ENCODE data around the gene CCDC117. TPM values are rescaled to one million over a fixed set of nuclear protein-coding genes. Genes with fewer than 3 reads are reported as not detected.

CCDC117 gene
- total RNA-seq, 1 experiment from 2014 or later = 40.0 TPM

DNA sequence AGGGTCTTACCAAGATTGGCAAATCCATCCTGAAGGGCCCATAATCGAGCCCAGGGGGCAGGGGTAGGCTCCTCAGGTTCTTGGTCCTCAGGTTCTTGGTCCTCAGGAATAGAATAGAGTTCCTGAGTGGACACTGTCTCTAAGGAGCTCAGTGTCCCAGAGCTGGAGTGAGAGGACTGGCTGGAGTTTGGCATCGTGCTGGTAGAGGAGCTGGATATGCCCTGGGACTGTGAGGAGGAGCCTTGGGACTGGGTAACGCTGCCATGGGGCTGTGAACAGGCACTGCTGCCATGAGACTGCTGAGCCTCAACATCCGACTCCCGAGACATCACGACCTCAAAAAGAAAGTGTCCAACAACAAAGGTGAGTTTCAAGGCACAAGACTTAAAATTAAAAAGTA lies 38.1 kb upstream of the CCDC117 start:
- peak overlapping the region; percentile 86 for H2BK12ac ChIP-seq (ENCODE audit: insufficient read length, low read depth, low read length)
- no peak overlapping the region for H3K4ac ChIP-seq (ENCODE audit: low read depth, low read length)
- H3K9me3 ChIP-seq (ENCODE audit: control insufficient read depth, low read depth, low read length) = no peaks in the 10 kb centered on the region
- H4K8ac ChIP-seq (replicated peaks; ENCODE audit: insufficient read length, low read depth, low read length) = no peak overlapping the region
- peaks cover 4% of the 10 kb centered on the region; the same call in 1 of the 2 replicates for H3K4me1 ChIP-seq (ENCODE audit: insufficient read depth, low read length)
- H4K20me1 ChIP-seq (ENCODE audit: control insufficient read depth, insufficient read depth, insufficient read length) = no peaks in the 10 kb centered on the region
- Mint-ChIP-seq H3K4me1 (peaks cover 35 to 43% of the 10 kb centered on the region in 2 experiments), H3K4me3 (peak overlapping the region in 1 of 2 experiments; percentile 1; a peak in 1 of 5 replicates), H3K9me3 (no peaks in the 10 kb centered on the region), H3K36me3 (ENCODE audit: insufficient read depth in 1 of 3, low read depth in 3 of 3) (peaks cover 28 to 46% (median 38%) of the 10 kb centered on the region in 3 experiments), H3K27ac (peak overlapping the region; percentile 25 to 88 (median 32); a peak in 3 of 7 replicates), H3K27me3 (ENCODE audit: low read depth) (no peaks in the 10 kb centered on the region)
- H3K79me1 ChIP-seq (ENCODE audit: insufficient read depth, low read depth, low read length, poor library complexity, severe bottlenecking) = peaks cover 5% of the 10 kb centered on the region
- no peak overlapping the region for H3K9ac ChIP-seq (ENCODE audit: extremely low read depth, insufficient read length, low read length)
- H3K27me3 ChIP-seq (ENCODE audit: insufficient read depth, low read length) = no peaks in the 10 kb centered on the region
- no peak overlapping the region for H3T11ph ChIP-seq (ENCODE audit: low read length)
- H2BK5ac ChIP-seq (ENCODE audit: insufficient read length, low read length) = no peak overlapping the region
- no peak overlapping the region for H3K23ac ChIP-seq (ENCODE audit: insufficient read length, low read depth, low read length)
- no CpG with 5 or more reads among the region's 6 CpGs for WGBS (ENCODE audit: extremely low coverage, insufficient read length, low lambda C conversion rate)
- no peak overlapping the region for H3K27ac ChIP-seq (ENCODE audit: insufficient read length, low read depth, low read length)
- no peak overlapping the region for H4K5ac ChIP-seq (ENCODE audit: insufficient read length, low read depth, low read length)
- no peak for DNase-seq
- H4K91ac ChIP-seq (ENCODE audit: insufficient read length, low read depth, low read length) = no peak overlapping the region
- H3K18ac ChIP-seq (ENCODE audit: insufficient read length, low read depth, low read length) = no peak overlapping the region
- H2AK5ac ChIP-seq (ENCODE audit: insufficient read length, low read length) = no peak overlapping the region
- TF ChIP-seq CTCF (conservative IDR thresholded peaks at IDR 0.05) = no peak
- H2BK20ac ChIP-seq (ENCODE audit: low read depth, low read length, poor library complexity, severe bottlenecking) = no peak overlapping the region
- no peak overlapping the region for H2AFZ ChIP-seq (ENCODE audit: low read length)
- no peak overlapping the region for H3K56ac ChIP-seq (ENCODE audit: insufficient read length, low read depth, low read length)
- H3K79me2 ChIP-seq (ENCODE audit: insufficient read depth, low read length) = peaks cover 11% of the 10 kb centered on the region; the same call in 1 of the 2 replicates
- no peak overlapping the region for H2BK120ac ChIP-seq (ENCODE audit: low read depth, low read length, poor library complexity, severe bottlenecking)
- H3K14ac ChIP-seq (ENCODE audit: insufficient read depth, low read length) = no peak overlapping the region; the same call in 1 of the 2 replicates
- no peak overlapping the region for H2BK15ac ChIP-seq (ENCODE audit: low read depth, low read length)
- H3K4me2 ChIP-seq (ENCODE audit: insufficient read depth, insufficient read length, low read length) = no peak overlapping the region
- H3K23me2 ChIP-seq (ENCODE audit: insufficient read length, low read depth, low read length, poor library complexity, severe bottlenecking) = no peaks in the 10 kb centered on the region

All from H9 (cell line).